ENCODE measurements around the gene ZFPM1.

The ZFPM1 gene

GRCh38 chr16:88487920-88488851, 35.1 kb downstream of the ZFPM1 start:
- Mint-ChIP-seq H3K9me3 (no peaks in the 10 kb centered on the region), H3K27ac (no peak overlapping the region), H3K36me3 (ENCODE audit: low read depth) (no peaks in the 10 kb centered on the region), H3K4me1 (ENCODE audit: low read depth) (no peaks in the 10 kb centered on the region), H3K4me3 (no peak overlapping the region), H3K27me3 (ENCODE audit: low read depth) (no peaks in the 10 kb centered on the region)
- no peak for DNase-seq (ENCODE audit: low spot score)

- no peak for DNase-seq (ENCODE audit: low spot score)
- H3K27me3 Mint-ChIP-seq (ENCODE audit: low read depth) = no peaks in the 10 kb centered on the region
- no peaks in the 10 kb centered on the region for H3K36me3 Mint-ChIP-seq (ENCODE audit: low read depth)
- no peaks in the 10 kb centered on the region for H3K9me3 Mint-ChIP-seq
- H3K4me3 Mint-ChIP-seq = no peak overlapping the region
- no peak overlapping the region for H3K27ac Mint-ChIP-seq
- H3K4me1 Mint-ChIP-seq (ENCODE audit: low read depth) = no peaks in the 10 kb centered on the region
These were observed 36.2 kb downstream of the ZFPM1 start for GRCh38 chr16:88489163-88489741.

GRCh38 chr16:88491001-88491559, 38.0 kb downstream of the ZFPM1 start:
- Mint-ChIP-seq H3K4me1 (ENCODE audit: low read depth) (no peaks in the 10 kb centered on the region), H3K36me3 (ENCODE audit: low read depth) (no peaks in the 10 kb centered on the region), H3K27ac (no peak overlapping the region), H3K27me3 (ENCODE audit: low read depth) (no peaks in the 10 kb centered on the region), H3K9me3 (no peaks in the 10 kb centered on the region), H3K4me3 (no peak overlapping the region)
- no peak for DNase-seq (ENCODE audit: low spot score)

- Mint-ChIP-seq H3K36me3 (ENCODE audit: low read depth) (no peaks in the 10 kb centered on the region), H3K4me1 (ENCODE audit: low read depth) (no peaks in the 10 kb centered on the region), H3K27ac (no peak overlapping the region), H3K9me3 (no peaks in the 10 kb centered on the region), H3K4me3 (no peak overlapping the region), H3K27me3 (ENCODE audit: low read depth) (no peaks in the 10 kb centered on the region)
- no peak for DNase-seq (ENCODE audit: low spot score)
These were observed 38.7 kb downstream of the ZFPM1 start for GRCh38 chr16:88491560-88492310.

- H3K36me3 Mint-ChIP-seq (ENCODE audit: low read depth) = no peaks in the 10 kb centered on the region
- H3K27ac Mint-ChIP-seq = no peak overlapping the region
- H3K27me3 Mint-ChIP-seq (ENCODE audit: low read depth) = no peaks in the 10 kb centered on the region
- DNase-seq (ENCODE audit: low spot score) = no peak
- no peaks in the 10 kb centered on the region for H3K9me3 Mint-ChIP-seq
- H3K4me3 Mint-ChIP-seq = no peak overlapping the region
- no peaks in the 10 kb centered on the region for H3K4me1 Mint-ChIP-seq (ENCODE audit: low read depth)
These were observed 40.8 kb downstream of the ZFPM1 start for GRCh38 chr16:88493879-88494278.

GRCh38 chr16:88494335-88495154, 41.5 kb downstream of the ZFPM1 start:
- no peaks in the 10 kb centered on the region for H3K27me3 Mint-ChIP-seq (ENCODE audit: low read depth)
- no peaks in the 10 kb centered on the region for H3K9me3 Mint-ChIP-seq
- no peak overlapping the region for H3K27ac Mint-ChIP-seq
- no peak overlapping the region for H3K4me3 Mint-ChIP-seq
- H3K4me1 Mint-ChIP-seq (ENCODE audit: low read depth) = no peaks in the 10 kb centered on the region
- DNase-seq (ENCODE audit: low spot score) = no peak
- H3K36me3 Mint-ChIP-seq (ENCODE audit: low read depth) = no peaks in the 10 kb centered on the region

GRCh38 chr16:88495268-88495772, 42.2 kb downstream of the ZFPM1 start:
- Mint-ChIP-seq H3K4me1 (ENCODE audit: low read depth) (no peaks in the 10 kb centered on the region), H3K4me3 (no peak overlapping the region), H3K9me3 (no peaks in the 10 kb centered on the region), H3K27me3 (ENCODE audit: low read depth) (no peaks in the 10 kb centered on the region), H3K36me3 (ENCODE audit: low read depth) (no peaks in the 10 kb centered on the region), H3K27ac (no peak overlapping the region)
- DNase-seq (ENCODE audit: low spot score) = no peak

- no peaks in the 10 kb centered on the region for H3K27me3 Mint-ChIP-seq (ENCODE audit: low read depth)
- H3K36me3 Mint-ChIP-seq (ENCODE audit: low read depth) = no peaks in the 10 kb centered on the region
- H3K4me1 Mint-ChIP-seq (ENCODE audit: low read depth) = no peaks in the 10 kb centered on the region
- DNase-seq (ENCODE audit: low spot score) = no peak
- H3K9me3 Mint-ChIP-seq = no peaks in the 10 kb centered on the region
- no peak overlapping the region for H3K4me3 Mint-ChIP-seq
- H3K27ac Mint-ChIP-seq = no peak overlapping the region
These were observed 44.7 kb downstream of the ZFPM1 start for GRCh38 chr16:88497561-88498462.

GRCh38 chr16:88498576-88499208, 45.6 kb downstream of the ZFPM1 start:
- Mint-ChIP-seq H3K27ac (no peak overlapping the region), H3K27me3 (ENCODE audit: low read depth) (no peaks in the 10 kb centered on the region), H3K4me1 (ENCODE audit: low read depth) (no peaks in the 10 kb centered on the region), H3K36me3 (ENCODE audit: low read depth) (no peaks in the 10 kb centered on the region), H3K4me3 (no peak overlapping the region), H3K9me3 (no peaks in the 10 kb centered on the region)
- DNase-seq (ENCODE audit: low spot score) = no peak

- no peaks in the 10 kb centered on the region for H3K4me1 Mint-ChIP-seq (ENCODE audit: low read depth)
- H3K27me3 Mint-ChIP-seq (ENCODE audit: low read depth) = no peaks in the 10 kb centered on the region
- no peak overlapping the region for H3K4me3 Mint-ChIP-seq
- no peaks in the 10 kb centered on the region for H3K36me3 Mint-ChIP-seq (ENCODE audit: low read depth)
- H3K9me3 Mint-ChIP-seq = no peaks in the 10 kb centered on the region
- no peak overlapping the region for H3K27ac Mint-ChIP-seq
- DNase-seq (ENCODE audit: low spot score) = no peak
These were observed 46.2 kb downstream of the ZFPM1 start for GRCh38 chr16:88499292-88499691.

GRCh38 chr16:88499836-88500251, 46.8 kb downstream of the ZFPM1 start:
- no peak overlapping the region for H3K4me3 Mint-ChIP-seq
- H3K9me3 Mint-ChIP-seq = no peaks in the 10 kb centered on the region
- H3K4me1 Mint-ChIP-seq (ENCODE audit: low read depth) = no peaks in the 10 kb centered on the region
- no peaks in the 10 kb centered on the region for H3K27me3 Mint-ChIP-seq (ENCODE audit: low read depth)
- no peak overlapping the region for H3K27ac Mint-ChIP-seq
- no peak for DNase-seq (ENCODE audit: low spot score)
- H3K36me3 Mint-ChIP-seq (ENCODE audit: low read depth) = no peaks in the 10 kb centered on the region

GRCh38 chr16:88500255-88500661, 47.2 kb downstream of the ZFPM1 start:
- no peak overlapping the region for H3K4me3 Mint-ChIP-seq
- no peak overlapping the region for H3K27ac Mint-ChIP-seq
- no peaks in the 10 kb centered on the region for H3K36me3 Mint-ChIP-seq (ENCODE audit: low read depth)
- no peaks in the 10 kb centered on the region for H3K9me3 Mint-ChIP-seq
- no peaks in the 10 kb centered on the region for H3K27me3 Mint-ChIP-seq (ENCODE audit: low read depth)
- no peak for DNase-seq (ENCODE audit: low spot score)
- no peaks in the 10 kb centered on the region for H3K4me1 Mint-ChIP-seq (ENCODE audit: low read depth)

All from T-helper 2 cell treated with Interferon-gamma antibody and Interleukin-4, amounts not matched to agents 5 μg/mL and 100 μg/mL, for 36 hours (primary cell).